HL-60/S4 treated with phorbol 12-myristate 13-acetate at 8.2 ng/mL for 4 days and 3 days (cell line): Measurements from ENCODE around the gene ENTHD1.

Experiments used
- in situ Hi-C: fragments of 300-500 bp; cut with MboI; formaldehyde crosslinking; loops from 2 replicates; pipeline ENCODE4 v1.15.0; 2022; ENCODE audit warnings: low sequenced_read_pairs

The ENTHD1 gene, protein sequence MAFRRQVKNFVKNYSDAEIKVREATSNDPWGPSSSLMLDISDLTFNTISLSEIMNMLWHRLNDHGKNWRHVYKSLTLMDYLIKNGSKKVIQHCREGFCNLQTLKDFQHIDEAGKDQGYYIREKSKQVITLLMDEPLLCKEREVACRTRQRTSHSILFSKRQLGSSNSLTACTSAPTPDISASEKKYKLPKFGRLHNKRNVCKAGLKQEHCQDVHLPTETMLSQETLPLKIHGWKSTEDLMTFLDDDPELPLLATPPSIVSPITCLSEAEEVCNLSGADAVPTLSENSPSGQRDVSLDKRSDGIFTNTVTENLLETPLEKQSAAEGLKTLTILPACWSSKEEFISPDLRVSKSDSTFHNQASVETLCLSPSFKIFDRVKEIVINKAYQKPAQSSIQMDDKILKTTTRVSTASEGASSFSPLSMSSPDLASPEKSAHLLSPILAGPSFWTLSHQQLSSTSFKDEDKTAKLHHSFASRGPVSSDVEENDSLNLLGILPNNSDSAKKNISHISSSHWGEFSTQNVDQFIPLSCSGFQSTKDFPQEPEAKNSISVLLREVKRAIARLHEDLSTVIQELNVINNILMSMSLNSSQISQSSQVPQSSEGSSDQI

DNA sequence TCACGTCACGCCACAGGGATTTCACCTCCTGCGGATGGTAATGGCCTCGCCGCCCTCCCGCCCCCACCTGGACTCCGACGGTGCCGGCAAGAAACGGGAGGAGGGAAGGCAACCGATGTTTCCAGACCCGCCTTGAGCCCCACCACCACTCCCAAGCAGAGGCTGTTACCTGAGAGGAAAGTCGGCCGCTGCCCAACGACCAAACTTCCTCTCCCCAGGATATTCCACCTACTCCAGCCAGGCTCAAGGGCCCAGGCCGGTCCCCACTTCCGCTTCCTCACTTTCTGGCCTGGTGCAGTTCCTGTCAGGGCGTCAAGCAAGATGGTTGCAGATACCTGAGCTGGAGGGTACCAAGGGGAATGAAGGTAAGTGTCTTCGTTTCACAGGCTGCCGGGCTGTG lies at the start of gene ENTHD1:
Gene ENTHD1 (minus strand): TSS at position 235 of the 400 bp plus-strand sequence. CDS start 6,012 bp downstream, outside the sequence.
- in situ Hi-C loops: no loop called here

DNA sequence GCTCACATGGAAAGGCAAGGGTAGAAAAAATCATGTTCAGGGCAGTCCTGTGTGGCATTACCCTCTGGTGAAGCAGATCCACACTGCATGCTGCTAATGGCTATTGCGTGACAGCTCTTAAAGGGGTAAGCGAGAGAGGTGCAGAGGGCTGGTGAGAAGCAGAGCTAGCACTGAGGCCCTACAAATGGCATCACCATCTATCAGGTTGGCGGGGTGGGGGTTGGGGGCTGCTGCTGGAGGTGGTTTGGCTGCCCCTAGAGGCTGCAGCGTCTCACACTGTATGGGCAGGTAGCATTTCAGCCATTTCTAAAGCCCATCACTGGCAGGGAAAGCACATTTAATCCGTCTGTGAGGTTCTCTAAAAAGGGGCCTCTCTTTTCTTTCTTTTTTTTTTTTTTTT lies 49.8 kb upstream of the ENTHD1 start:
- in situ Hi-C loops: no loop called here

DNA sequence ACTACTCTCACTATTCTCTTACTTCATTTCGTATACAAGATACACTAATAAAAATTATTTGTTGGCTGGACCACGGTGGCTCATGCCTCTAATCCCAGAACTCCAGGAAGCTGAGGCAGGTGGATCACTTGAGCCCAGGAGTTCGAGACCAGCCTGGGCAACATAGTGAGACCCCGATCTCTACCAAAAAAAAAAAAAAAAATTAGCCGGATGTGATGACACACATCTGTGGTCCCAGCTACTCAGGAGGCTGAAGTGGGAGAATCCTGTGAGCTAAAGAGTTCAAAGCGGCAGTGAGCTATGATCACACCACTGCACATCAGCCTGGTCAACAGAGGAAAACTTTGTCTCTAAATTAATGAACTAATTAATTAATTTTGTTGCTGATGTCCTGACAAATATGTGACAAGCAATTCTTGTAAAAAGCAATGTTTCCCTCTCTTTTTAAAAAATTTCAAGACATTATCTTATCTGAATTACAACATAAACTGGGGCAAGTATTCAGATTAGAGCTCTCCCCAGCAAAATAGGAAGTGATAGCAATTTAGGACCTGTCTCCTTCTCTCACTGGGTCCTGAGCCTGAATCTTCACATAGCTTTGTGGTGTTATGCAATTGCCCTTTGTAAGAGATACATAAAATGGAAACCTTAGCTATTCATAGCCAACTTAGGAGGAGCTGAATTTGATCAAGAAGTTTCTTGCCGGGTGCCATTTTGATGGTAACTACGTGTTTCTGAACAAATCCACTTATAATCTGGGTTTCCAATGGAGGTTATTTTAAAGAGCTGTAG lies 49.1 kb upstream of the ENTHD1 start:
- in situ Hi-C loops: no loop called here

DNA sequence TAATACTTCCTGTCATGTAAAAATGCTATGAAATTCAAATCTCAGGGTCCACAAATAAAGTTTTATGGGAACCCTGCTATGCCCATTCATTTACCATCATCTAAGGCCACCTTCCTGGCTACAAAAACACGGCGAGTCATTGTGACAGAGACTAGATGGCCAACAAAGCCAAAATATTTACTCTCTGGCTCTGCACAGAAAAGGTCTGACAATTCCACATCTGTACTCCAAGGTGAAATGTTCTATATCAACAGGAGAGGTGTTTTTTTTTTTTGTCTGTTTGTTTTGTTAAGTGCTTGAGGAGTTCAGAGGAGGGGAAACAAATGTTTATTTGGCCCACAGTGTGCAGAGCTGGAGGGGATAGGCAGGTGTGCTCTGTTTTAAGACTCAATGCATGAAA lies 48.0 kb upstream of the ENTHD1 start:
- in situ Hi-C loops: no loop called here

DNA sequence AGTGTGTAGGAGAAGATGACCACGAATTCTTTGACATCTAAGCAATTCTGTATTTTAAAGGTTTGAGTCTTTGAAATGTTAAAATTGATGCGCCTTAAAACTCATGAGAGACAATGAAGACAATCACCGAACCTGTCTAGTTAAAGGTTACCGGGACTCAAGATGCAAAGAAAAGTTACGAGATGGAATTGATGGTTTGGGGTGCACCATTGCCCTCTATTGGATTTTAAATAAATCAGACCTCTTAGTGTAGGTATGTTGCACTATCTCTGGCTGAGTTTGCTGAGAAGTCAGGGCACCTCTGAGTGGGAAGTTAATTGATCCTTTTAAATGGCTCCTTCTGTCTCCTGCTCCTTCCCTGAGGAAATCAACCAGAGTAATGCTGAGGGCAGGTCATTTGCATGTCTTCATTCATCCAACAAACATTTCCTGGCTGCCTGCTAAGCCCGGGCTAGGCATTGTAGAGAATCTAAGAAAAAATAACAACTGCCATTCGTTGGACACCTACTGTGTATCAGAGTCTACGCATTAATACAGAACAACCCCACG lies 47.3 kb upstream of the ENTHD1 start:
- in situ Hi-C loops: no loop called here

DNA sequence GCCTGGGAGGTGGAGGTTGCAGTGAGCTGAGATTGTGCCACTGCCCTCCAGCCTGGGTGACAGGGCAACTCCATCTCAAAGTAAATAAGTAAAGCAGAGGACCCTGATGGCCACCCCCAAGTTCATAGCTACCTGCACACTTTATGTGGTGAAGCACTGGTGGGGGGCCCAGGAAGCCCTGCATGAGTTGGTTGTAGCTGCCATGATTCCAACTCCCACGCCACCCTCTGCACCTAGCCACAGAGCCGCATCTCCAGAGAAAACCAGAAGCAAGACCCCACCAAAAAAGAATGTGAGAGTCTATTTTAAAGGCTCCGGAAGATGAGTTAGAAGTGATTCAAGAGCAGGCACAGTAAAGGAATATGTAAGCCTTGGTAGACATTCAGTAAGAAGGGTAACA lies 46.3 kb upstream of the ENTHD1 start:
- in situ Hi-C loops: no loop called here

DNA sequence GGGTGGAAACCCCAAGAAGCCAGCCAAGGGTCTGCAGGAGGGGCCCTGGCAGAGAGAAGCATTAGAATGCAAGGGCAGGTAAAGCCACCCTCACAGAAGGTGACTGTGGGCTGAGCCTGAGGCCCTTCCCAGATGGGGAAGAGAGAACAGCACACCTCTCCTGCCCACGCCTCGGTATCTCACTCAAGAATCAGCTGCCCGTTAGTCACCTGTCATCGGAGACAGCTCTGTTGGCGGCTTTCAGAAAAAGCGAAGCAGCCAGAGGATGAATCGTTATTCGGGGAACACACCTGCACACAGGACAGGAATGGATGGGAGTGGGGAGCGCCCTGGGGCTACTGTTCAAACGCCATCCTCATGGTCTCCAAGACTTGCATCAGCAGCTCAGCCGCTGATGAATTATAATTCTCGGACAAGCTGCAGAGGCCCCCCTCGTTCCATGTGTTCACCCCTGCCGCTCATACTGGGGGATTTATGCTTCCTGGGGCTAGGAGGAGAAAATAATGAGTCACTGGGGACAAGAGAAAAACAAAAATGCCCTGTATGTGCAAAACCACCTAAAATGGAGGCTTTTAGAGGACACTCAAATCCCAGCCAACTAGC lies 45.0 kb upstream of the ENTHD1 start:
- in situ Hi-C loops: no loop called here

DNA sequence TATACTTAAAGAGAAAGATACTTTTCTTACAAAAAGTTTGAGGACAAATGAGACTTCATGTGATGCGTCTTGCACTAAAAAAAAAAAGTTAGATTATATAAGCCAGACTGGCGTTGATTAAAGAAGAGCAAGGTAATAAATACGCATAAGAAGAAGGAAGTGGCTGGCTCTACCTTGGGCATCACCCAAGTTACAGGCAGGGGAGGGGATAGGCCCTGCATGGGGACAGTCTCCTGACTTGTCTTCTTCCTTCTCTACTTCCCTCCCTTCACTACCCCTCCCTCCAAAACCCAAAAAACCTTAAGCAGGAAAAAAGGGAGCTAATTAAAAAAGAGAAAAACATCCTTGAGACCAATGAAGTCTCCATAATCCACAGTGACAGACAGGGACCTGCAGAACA lies 44.3 kb upstream of the ENTHD1 start:
- in situ Hi-C loops: no loop called here

DNA sequence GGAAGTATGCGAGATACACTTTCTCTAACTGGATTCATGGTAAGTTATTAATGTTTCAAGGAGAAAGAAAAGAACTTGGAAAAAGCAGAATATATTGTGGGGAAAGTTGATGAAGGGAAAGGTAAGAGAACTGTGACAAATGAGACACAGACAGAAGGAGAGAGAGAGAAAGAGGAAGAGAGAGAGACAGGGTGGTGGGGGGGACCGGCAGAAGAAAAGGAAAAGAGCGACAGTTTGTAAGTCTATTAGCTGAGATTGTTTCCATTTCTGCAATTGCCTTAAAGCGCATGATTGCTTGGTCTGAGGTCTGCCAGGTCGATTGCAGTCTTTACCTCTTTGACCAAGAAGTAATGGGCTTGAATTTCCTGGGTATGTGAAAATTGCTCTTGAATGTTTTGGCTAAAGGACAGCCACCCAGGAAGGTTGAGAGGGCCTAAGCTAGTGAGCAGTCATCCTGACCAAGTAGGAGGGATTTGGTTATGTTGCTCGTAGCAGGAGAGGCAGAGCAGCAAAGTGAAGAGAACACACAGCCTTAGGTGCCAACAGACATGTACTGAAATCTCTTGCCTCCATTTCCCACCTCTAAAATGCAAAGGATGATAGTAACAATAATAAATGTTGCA lies 43.1 kb upstream of the ENTHD1 start:
- in situ Hi-C loops: no loop called here

DNA sequence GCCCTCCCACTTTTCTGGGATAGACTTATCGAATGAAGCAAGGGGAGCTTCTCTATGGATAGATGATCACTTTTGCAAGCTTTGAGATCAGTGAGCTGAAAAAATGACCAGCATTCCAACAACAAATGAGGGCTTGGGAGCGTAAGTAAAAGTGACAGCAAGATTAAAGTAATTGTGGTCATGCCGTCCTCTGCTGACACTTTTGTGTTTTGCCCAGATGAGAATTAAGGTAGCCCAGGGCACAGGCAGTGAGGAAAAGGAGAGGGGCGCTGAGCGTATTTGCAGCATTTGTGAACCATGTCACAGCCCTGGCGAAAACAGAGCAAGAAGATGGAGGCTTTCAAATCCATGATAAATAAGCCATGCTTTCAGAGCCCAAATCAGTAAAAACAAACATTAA lies 42.1 kb upstream of the ENTHD1 start:
- in situ Hi-C loops: no loop called here

DNA sequence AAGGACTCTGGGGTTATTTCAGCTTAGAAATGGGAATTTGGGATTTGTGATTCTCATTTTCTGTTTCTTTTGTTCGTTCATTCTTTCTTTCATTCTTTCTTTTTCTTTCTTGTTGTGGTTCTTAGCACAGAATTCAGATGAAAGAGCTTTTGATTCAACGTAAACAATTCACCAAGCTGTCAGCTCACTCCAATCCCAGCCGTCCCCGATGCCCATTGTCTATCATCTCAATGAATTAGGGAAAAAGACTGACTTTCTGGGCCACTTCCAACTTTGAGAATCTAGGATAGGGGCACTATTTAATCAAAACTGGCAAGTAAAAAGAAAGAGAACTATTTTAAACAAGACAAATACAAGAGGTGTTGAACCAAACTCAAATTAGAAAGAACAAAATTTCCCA lies 41.6 kb upstream of the ENTHD1 start:
- in situ Hi-C loops: no loop called here

DNA sequence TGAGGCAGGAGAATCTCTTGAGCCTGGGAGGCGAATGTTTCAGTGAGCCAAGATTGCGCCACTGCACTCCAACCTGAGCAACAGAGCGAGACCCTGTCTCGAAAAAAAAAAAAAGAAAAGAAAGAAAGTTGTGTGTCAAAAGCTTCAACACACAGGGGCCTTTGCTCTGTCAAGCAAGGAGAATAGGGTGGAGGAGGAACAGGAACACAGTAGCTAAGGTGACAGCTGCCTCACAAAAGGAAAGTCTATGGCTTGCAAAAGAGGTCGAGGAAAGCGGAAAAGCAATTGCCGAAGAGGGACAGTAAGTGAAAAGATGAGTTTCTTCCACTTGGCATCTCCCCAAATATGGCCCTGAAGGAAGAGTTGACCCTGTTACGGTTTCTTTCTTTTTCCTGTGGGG lies 40.2 kb upstream of the ENTHD1 start:
- in situ Hi-C loops: no loop called here

DNA sequence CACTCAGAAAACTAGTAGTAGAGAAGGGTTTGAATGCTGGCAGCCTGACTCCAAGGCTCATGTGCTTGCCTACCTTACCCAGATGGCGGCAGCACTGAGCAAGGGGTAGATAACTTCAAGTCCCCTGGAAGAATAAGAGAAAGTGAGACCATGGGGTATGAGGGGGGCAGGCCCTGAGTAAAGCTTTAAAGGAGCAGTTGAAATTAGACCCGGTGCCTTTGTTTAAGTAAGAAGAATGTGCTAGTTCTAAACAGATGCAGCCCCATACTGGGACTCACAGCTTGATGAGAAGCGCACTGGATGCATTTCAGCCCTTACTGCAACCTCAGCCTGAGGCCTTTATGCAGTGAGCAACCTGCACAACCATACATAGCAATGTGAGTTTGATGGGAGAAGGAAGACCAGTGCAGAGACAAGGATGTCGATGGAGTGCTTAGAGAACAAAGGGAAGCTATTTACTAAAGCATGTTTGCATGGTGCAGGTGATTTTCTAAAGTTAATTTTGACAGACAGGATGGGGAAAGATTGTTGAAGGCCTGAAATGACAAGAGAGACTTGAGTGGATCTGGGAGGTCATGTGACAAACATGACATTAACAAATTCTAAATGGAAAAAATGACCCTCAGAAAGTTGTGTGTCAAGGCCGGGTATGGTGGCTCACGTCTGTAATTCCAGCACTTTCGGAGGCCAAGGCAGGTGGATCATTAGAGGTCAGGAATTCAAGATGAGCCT lies 39.5 kb upstream of the ENTHD1 start:
- in situ Hi-C loops: no loop called here

DNA sequence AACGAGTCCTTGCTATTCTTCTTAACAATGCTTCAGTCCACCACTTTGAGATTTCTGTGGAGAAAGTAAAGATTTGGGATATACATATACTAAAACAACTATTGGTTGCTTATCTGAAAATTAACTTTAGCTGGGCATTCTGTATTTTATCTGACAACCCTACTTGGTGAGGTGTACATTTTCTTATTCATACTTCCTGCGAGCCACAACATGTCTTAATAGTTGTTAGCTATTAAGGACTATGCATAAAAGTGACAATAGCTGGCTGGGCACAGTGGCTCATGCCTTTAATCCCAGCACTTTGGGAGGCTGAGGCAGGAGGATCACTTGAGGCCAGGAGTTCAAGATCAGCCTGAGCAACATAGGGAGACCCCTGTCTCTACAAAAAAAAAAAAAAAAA lies 38.6 kb upstream of the ENTHD1 start:
- in situ Hi-C loops: no loop called here

DNA sequence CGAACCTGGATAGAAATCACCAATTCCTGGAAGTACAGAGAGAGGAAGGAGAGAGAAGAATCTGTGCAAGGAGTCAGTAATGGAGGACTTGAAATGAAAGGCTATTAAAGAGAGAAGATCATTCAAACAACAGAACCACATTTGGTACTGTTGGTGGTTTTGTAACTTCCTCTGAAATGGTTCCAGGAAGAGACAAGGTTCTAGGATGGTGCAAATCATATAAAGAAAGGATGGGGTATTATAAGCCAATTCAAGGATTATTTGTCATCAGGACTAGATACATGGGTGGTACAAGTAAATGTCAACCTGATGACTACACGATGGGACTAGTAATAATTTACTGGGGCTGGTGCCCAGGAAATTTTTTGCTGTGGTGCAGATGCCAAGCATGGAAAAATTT lies 37.7 kb upstream of the ENTHD1 start:
- in situ Hi-C loops: no loop called here

DNA sequence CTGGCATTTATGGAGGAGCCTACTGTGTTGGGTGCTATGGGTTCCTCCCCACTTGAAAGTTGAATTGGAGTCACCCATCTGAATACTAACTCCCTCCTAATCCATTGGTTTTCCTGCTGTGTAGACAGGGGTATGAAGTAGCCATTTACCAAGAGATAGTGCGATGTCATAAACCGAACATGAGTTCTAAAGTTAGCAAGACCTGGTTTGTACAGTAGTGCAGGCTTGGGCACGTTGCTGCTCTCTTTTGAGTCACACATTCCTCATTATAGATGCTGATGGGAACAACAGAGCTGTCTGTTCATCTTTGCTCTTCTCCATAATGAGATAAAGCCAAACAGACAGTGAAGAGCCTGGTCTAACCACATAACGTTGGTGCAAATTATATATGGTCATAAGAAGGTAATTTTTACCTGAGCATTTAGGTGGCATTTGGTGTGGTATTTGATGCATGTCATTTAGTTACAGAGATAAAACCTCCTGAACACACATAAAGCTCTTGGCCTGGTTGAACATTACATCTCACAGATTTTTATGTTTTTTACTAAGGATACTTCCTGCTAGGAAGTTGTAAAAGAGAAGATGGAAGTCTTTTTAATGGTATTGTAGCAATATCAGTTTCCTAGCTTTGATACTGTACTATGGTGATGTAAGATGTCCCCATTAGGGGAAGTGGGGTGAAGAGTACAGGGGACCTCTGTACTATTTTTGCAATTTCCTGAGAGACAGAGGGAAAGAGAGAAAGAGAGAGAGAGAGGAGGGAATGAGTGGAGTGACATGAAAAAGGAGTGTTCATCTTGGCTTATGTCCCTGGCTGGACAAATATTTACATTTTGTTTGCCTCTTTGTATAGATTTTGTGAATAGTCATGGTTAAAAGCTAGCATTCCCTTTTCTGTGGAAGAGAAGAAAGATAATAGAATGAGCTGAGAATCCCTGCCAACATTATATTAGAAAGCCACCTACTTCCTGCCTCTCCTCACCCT lies 35.3 kb upstream of the ENTHD1 start:
- in situ Hi-C loops: no loop called here

DNA sequence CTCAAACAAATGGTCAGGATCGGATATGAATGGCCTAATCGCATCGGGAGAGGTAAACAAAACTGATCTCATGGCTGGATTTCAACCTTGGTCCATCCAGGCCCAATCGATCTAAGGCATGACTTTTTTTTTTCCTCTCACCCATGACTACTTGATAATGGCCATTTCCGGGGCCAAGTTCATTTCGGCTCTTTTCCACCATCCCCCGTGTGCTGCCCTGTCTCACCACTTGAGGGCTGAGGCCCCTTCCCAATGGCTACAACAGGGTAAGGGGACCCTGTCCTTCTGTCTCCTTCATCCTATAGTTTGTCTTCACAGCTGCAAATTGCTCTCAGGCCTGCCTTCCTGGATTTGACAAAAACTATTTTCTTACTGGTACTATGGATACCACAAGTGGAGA lies 34.0 kb upstream of the ENTHD1 start:
- in situ Hi-C loops: no loop called here

DNA sequence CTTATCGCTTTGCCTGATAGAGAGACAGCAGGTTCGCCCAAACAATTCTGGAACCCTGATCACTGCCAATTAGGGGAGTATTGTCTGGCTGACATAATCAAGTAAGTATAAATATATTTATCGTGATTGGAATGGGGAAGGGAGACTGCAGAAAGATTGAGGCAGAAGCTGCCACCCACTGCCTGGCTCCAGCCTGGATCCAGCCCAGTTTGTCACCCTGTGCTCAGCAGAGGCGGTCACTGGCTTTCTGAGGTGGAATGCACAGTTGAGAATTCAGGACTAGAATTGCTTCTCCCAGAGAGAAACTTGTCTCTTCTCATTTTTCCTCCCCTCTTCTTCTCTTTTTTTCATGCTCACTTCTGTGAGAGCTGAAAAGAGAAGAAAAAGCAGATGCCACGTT lies 33.2 kb upstream of the ENTHD1 start:
- in situ Hi-C loops: no loop called here
